Loucy (cell line): ENCODE results near the gene TFB1M.

Source experiments
- EZH2phosphoT487 ChIP-seq: fragments of 200-600 bp; IDR thresholded peaks from 2 replicates; pipeline ENCODE4 v1.6.1; 2018; ENCODE audit warnings: antibody characterized with exemption, mild to moderate bottlenecking, moderate library complexity, borderline replicate concordance
- TF ChIP-seq, protein P1 (sequence below): fragments of 200-600 bp; sonication (generic); conservative IDR thresholded peaks from 2 replicates; pipeline ENCODE4 v1.5.1; 2014; ENCODE audit warnings: mild to moderate bottlenecking, antibody characterized with exemption, low read length

DNA sequence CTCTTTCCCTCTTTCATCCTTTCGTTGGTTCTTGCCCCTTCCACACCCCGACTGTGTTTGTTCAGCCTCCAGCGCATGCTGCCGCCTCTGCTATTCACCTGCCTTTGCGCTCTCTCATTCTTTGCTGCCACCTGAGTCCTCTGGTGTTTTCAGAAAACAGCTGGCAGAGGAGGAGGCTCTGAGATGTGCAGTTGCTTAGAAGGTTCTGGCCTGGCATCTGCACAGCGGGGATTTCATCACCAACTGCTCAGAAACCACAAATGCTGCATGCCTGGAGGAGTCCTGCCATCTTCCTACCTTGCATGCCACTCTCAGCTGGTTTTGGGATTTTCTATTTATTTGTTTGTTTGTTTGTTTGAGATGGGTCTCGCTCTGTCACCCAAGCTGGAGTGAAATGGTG is 89.7 kb downstream of the TFB1M start:
- no peak for TF ChIP-seq EZH2phosphoT487
- TF ChIP-seq, protein P1, sequence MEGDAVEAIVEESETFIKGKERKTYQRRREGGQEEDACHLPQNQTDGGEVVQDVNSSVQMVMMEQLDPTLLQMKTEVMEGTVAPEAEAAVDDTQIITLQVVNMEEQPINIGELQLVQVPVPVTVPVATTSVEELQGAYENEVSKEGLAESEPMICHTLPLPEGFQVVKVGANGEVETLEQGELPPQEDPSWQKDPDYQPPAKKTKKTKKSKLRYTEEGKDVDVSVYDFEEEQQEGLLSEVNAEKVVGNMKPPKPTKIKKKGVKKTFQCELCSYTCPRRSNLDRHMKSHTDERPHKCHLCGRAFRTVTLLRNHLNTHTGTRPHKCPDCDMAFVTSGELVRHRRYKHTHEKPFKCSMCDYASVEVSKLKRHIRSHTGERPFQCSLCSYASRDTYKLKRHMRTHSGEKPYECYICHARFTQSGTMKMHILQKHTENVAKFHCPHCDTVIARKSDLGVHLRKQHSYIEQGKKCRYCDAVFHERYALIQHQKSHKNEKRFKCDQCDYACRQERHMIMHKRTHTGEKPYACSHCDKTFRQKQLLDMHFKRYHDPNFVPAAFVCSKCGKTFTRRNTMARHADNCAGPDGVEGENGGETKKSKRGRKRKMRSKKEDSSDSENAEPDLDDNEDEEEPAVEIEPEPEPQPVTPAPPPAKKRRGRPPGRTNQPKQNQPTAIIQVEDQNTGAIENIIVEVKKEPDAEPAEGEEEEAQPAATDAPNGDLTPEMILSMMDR = no peak
